Tibial nerve (tissue), 4 donors: ENCODE results near the gene ATRX. TPM values are rescaled to one million over a fixed set of nuclear protein-coding genes. Genes with fewer than 3 reads are reported as not detected.

Experiments
- DNase-seq, 2 donors: peaks; one replicate each; pipeline ENCODE4 v3.0.0-alpha.2; 2019; ENCODE audit warnings: low spot score in 2 of 2
- H3K27ac ChIP-seq, 4 donors: fragments of 200-600 bp; sonication (generic) in 3 of 4; one replicate each; pipeline ENCODE4 v1.5.1; 2017 to 2019; ENCODE audit warnings: mild to moderate bottlenecking in 1 of 4
- H3K27me3 ChIP-seq, 2 donors: fragments of 200-600 bp; sonication (generic) in 1 of 2; one replicate each; pipeline versions ENCODE4 v1.5.1 to v1.6.0; 2017 to 2019
- H3K36me3 ChIP-seq, 3 donors: fragments of 200-600 bp; sonication (generic); one replicate each; pipeline ENCODE4 v1.5.1; 2018 to 2019
- H3K4me1 ChIP-seq, 4 donors: fragments of 200-600 bp; sonication (generic) in 3 of 4; one replicate each; pipeline ENCODE4 v1.5.1; 2017 to 2019
- H3K4me3 ChIP-seq, 4 donors: fragments of 200-600 bp; sonication (generic) in 3 of 4; one replicate each; pipeline ENCODE4 v1.5.1; 2017 to 2019; ENCODE audit warnings: mild to moderate bottlenecking in 1 of 4, moderate library complexity in 1 of 4
- H3K9me3 ChIP-seq, 4 donors: fragments of 200-600 bp; sonication (generic) in 3 of 4; one replicate each; pipeline ENCODE4 v1.5.1; 2017 to 2019
- EP300 ChIP-seq, 2 donors: sonication (generic); formaldehyde crosslinking; IDR thresholded peaks; one replicate each; pipeline ENCODE4 v1.6.1; 2017; ENCODE audit warnings: antibody characterized with exemption in 2 of 2, mild to moderate bottlenecking in 1 of 2
- POLR2A ChIP-seq, 2 donors: fragments of 450-650 bp; IDR thresholded peaks; one replicate each; pipeline ENCODE4 v1.6.1; 2017; ENCODE audit warnings: antibody characterized with exemption in 2 of 2, mild to moderate bottlenecking in 2 of 2, moderate library complexity in 2 of 2
- WGBS, 2 donors: methylation state at CpG; one replicate each; pipeline ENCODE4 v1.1.5; 2018; 5-methylcytosine and 5-hydroxymethylcytosine counted together
- total RNA-seq, 4 donors: library from RNA; depleted of rRNA; stranded (reverse); fragments of >200 nt; gene quantifications; one replicate each; pipeline ENCODE4 v1.1.0, GENCODE V29; 2016
- TF ChIP-seq, protein P1 (sequence below), 5 experiments: fragments of 200-600 bp in 3 of 5; fragments of 450-650 bp in 2 of 5; sonication (generic) in 3 of 5; IDR thresholded peaks; one replicate each; pipeline ENCODE4 v1.5.1; 2016 to 2019; ENCODE audit warnings: antibody characterized with exemption in 5 of 5, mild to moderate bottlenecking in 3 of 5, moderate library complexity in 2 of 5

Gene ATRX
- total RNA-seq, 4 donors from 2014 or later, result 78.1 to 96.4 (median 89.6) TPM

DNA sequence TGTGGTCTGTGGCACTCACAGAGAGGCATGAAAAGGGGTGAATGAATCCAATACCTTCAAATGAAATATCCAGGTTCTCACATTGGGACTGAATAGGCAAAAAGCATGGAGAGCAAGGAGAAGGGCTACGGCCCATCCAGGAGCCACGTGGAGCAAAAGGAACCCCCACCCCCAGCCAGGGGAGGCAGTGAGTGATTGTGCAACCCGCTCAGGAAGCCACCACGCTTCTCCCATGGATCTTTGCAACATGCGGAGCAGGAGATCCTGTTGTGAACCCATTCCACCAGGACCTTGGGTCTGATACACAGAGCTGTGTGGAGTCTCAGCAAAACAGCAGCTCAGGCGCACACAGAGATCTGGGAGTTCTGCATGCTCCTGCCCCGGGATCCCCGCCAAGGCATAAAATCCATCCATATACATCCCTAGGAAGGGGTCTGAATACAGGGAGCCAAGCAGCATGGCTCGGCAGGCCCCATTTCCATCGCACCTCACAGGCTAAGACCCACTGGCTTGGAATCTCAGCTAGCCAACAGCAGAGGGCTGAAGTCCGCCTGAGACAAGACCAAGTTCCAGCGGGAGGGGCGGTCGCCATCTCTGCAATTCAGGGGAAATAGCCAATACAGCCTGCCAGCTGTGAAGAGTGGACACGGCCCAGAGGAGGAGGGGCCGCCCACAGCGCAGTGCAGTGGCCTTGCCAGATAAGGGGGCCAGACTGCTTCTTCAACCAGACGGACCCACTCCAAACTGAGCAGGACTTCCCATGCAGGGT, 258.6 kb downstream of the ATRX start:
- Histone ChIP-seq H3K4me3 (no peak overlapping the region), H3K4me1 (no peaks in the 10 kb centered on the region), H3K27ac (no peak overlapping the region), H3K9me3 (peaks cover 0 to 10% (median 5%) of the 10 kb centered on the region in 4 donors), H3K27me3 (no peaks in the 10 kb centered on the region), H3K36me3 (no peaks in the 10 kb centered on the region)
- 59 to 70% methylated on average over 5 to 18 of the region's 18 CpGs for WGBS, 2 donors
- TF ChIP-seq, protein P1, sequence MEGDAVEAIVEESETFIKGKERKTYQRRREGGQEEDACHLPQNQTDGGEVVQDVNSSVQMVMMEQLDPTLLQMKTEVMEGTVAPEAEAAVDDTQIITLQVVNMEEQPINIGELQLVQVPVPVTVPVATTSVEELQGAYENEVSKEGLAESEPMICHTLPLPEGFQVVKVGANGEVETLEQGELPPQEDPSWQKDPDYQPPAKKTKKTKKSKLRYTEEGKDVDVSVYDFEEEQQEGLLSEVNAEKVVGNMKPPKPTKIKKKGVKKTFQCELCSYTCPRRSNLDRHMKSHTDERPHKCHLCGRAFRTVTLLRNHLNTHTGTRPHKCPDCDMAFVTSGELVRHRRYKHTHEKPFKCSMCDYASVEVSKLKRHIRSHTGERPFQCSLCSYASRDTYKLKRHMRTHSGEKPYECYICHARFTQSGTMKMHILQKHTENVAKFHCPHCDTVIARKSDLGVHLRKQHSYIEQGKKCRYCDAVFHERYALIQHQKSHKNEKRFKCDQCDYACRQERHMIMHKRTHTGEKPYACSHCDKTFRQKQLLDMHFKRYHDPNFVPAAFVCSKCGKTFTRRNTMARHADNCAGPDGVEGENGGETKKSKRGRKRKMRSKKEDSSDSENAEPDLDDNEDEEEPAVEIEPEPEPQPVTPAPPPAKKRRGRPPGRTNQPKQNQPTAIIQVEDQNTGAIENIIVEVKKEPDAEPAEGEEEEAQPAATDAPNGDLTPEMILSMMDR (IDR thresholded peaks at IDR 0.05), result no peak
- TF ChIP-seq POLR2A (IDR thresholded peaks at IDR 0.05), result no peak
- TF ChIP-seq EP300 (IDR thresholded peaks at IDR 0.05), result no peak
- no peak for DNase-seq

DNA sequence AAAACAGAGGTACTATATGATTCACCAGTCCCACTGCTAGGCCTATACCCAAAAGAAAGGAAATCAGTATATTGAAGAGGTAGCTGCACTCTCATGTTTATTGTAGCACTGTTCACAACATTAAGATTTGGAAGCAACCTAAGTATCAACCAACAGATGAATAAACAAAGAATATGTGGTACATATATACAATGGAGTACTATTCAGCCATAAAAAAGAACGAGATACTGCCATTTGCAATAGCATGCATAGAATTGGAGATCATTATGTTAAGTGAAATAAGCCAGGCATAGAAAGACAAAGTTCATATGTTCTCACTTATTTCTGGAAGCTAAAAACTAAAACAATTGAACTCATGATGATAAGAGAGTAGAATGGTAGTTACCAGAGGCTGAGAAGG, 266.3 kb downstream of the ATRX start:
- TF ChIP-seq, protein P1 (IDR thresholded peaks at IDR 0.05), result no peak
- TF ChIP-seq POLR2A (IDR thresholded peaks at IDR 0.05) (no peak), EP300 (IDR thresholded peaks at IDR 0.05) (no peak)
- no peaks in the 10 kb centered on the region for H3K27me3 ChIP-seq
- WGBS, 2 donors, result 72 to 92% methylated on average over 1 of the region's 1 CpG
- no peaks in the 10 kb centered on the region for H3K4me1 ChIP-seq
- H3K27ac ChIP-seq, result no peak overlapping the region
- no peak for DNase-seq
- H3K4me3 ChIP-seq, result no peak overlapping the region
- peaks cover 0 to 45% (median 0%) of the 10 kb centered on the region in 3 donors for H3K36me3 ChIP-seq
- H3K9me3 ChIP-seq, result peaks cover 0 to 4% (median 0%) of the 10 kb centered on the region in 4 donors

DNA sequence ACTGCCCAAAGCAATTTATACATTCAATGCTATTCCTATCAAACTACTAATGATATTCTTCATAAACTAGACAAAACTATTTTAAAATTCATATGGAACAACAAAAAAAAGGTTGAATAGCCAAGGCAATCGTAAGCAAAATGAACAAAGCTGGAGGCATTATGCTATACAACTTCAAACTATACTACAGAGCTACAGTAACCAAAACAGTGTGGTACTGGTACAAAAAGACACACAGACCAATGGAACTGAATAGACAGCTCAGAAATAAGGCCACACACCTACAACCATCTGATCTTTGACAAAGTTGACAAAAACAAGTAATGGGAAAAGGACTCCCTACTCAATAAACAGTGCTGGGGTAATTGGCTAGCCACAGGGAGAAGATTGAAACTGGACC, 271.8 kb downstream of the ATRX start:
- Histone ChIP-seq H3K9me3 (peaks cover 0 to 8% (median 3%) of the 10 kb centered on the region in 4 donors), H3K27me3 (no peaks in the 10 kb centered on the region), H3K36me3 (peaks cover 0 to 63% (median 0%) of the 10 kb centered on the region in 3 donors), H3K27ac (no peak overlapping the region), H3K4me3 (no peak overlapping the region), H3K4me1 (no peaks in the 10 kb centered on the region)
- no peak for DNase-seq
- TF ChIP-seq POLR2A (IDR thresholded peaks at IDR 0.05) (no peak), EP300 (IDR thresholded peaks at IDR 0.05) (no peak)
- TF ChIP-seq, protein P1 (IDR thresholded peaks at IDR 0.05), result no peak
- WGBS, 2 donors, result 78 to 100% methylated on average over 1 of the region's 1 CpG

DNA sequence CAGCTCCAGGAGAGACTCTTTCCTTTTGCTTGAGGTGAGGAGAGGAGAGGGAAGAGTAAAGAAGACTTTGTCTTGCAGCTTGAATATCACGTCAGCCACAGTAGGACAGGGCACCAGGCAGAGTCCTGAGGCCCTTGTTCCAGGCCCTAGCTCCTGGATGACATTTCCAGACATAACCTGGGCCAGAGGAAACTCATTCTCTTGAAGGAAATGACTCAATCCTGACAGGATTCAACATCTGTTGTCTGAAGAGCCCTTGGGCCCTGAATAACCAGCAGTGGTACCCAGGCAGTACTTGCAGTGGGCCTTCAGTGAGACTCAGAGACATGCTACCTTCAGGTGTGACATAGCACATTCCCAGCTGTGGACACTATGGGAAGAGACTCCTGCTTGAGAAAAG, 276.0 kb downstream of the ATRX start:
- Histone ChIP-seq H3K9me3 (peaks cover 0 to 8% (median 3%) of the 10 kb centered on the region in 4 donors), H3K27me3 (no peaks in the 10 kb centered on the region), H3K36me3 (peaks cover 0 to 46% (median 0%) of the 10 kb centered on the region in 3 donors), H3K4me1 (no peaks in the 10 kb centered on the region), H3K4me3 (no peak overlapping the region), H3K27ac (no peak overlapping the region)
- 82 to 83% methylated on average over 1 of the region's 1 CpG for WGBS, 2 donors
- no peak for DNase-seq
- TF ChIP-seq, protein P1 (IDR thresholded peaks at IDR 0.05), result no peak
- TF ChIP-seq POLR2A (IDR thresholded peaks at IDR 0.05), result no peak
- TF ChIP-seq EP300 (IDR thresholded peaks at IDR 0.05), result no peak

DNA sequence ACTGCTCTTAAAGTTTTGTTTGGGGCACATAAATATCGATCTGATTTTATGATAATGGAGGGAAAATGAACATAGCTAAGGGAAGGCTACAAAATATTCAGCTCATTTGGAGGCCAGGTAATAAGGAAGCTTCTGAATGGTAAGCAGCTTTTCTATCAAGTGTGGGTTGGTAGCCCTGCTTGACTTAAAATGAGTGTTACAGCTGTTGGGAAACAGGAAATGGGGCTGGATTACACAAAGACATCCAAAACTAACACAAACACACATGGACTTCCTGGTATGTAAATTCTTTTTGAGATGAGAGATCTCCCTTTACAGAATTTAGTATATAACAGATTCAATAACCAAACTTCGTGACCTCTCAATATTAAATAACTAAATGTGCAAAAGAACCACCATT, 280.8 kb downstream of the ATRX start:
- WGBS, 2 donors, result 52 to 54% methylated on average over 2 of the region's 2 CpGs

More for the DNA sequence above, 280.8 kb downstream of the ATRX start:
- TF ChIP-seq, protein P1 (IDR thresholded peaks at IDR 0.05), result no peak
- TF ChIP-seq POLR2A (IDR thresholded peaks at IDR 0.05) (no peak), EP300 (IDR thresholded peaks at IDR 0.05) (no peak)
- no peaks in the 10 kb centered on the region for H3K9me3 ChIP-seq
- peaks cover 0 to 4% (median 0%) of the 10 kb centered on the region in 4 donors for H3K4me1 ChIP-seq
- DNase-seq, result no peak
- H3K36me3 ChIP-seq, result peaks cover 0 to 15% (median 0%) of the 10 kb centered on the region in 3 donors
- H3K27ac ChIP-seq, result no peak overlapping the region
- no peak overlapping the region for H3K4me3 ChIP-seq
- H3K27me3 ChIP-seq, result no peaks in the 10 kb centered on the region
